ENCODE measurements around the gene SLC30A5.

DNA sequence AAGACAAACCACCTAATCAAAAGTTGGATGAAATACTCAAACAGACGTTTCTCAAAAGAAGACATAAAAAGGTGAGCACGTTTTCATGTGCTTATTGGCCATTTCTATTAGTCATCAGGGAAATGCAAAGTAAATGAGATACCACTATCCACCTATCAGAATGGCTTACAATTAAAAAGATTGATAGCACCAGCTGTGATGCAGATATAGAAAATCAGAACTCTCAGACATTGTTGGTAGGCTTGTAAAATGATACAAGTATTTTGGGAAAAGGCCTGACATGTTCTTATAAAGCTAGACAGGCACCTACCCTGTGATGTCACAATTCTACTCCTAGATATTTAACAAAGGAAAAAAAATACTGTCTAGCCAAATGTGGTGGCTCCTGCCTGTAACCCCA lies 44.0 kb upstream of the SLC30A5 start:
- TF ChIP-seq POLR2A (IDR thresholded peaks at IDR 0.05) (no peak), POLR2AphosphoS5 (IDR thresholded peaks at IDR 0.05) (no peak)
- TF ChIP-seq, protein P1, sequence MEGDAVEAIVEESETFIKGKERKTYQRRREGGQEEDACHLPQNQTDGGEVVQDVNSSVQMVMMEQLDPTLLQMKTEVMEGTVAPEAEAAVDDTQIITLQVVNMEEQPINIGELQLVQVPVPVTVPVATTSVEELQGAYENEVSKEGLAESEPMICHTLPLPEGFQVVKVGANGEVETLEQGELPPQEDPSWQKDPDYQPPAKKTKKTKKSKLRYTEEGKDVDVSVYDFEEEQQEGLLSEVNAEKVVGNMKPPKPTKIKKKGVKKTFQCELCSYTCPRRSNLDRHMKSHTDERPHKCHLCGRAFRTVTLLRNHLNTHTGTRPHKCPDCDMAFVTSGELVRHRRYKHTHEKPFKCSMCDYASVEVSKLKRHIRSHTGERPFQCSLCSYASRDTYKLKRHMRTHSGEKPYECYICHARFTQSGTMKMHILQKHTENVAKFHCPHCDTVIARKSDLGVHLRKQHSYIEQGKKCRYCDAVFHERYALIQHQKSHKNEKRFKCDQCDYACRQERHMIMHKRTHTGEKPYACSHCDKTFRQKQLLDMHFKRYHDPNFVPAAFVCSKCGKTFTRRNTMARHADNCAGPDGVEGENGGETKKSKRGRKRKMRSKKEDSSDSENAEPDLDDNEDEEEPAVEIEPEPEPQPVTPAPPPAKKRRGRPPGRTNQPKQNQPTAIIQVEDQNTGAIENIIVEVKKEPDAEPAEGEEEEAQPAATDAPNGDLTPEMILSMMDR (IDR thresholded peaks at IDR 0.05), result no peak
